ENCODE results near the gene PARP14. TPM values are rescaled to one million over a fixed set of nuclear protein-coding genes. Genes with fewer than 3 reads are reported as not detected.
A peak's percentile ranks its signal among the peaks of the same experiment; 100 is the strongest.
"Not testable (repeated sequence)": the region's sequence is repeated elsewhere in the genome, so short reads cannot be mapped to it uniquely, and the experiment has no call there.

PARP14 gene
- total and polyA plus RNA-seq, 10 of the 15 experiments (the other 5 are each of a cell fraction or from before 2014, with no cell fraction given), result 21.6 to 189 (median 92.7) TPM

DNA sequence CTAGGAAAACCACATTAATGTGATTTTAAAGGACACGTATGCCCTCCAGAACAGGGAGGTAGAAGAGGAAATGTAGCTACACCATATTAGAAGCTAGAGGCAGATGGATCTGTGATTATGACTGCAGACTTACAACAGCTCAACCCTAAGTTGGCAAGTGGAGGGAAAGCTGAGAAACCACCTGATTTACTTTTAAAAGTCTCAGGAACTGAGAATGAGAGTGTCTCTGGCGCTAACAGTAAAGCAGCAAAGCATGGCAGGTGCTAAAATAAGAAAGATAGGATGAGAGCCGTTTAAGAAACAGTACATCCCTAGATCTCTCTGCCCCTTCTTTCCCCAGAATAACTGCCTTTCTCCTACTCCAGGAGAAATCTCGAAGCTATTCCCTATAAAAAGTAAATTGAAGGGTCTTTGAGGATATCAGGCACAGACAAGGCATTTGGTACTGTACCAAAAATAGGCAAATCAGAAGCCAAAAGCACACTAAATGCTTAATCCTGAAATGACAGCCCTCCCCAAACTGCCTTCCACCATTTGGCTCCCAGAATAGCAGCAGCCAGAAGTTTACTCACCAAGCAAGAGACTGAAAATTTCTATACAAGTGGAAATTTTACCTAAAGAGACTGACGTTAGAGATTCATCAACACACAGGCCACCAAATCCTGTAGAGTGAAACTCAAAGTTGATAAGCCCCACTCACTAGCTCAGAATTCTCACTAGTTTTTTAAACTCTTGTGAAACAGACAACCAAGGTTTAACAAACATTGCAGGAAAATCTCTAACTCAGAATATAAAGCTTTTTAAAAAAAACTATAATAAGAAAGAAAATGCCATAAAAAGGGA is 34.3 kb upstream of the PARP14 start (continued):
- TF ChIP-seq ZNF24 (IDR thresholded peaks at IDR 0.05) (no peak), EP300 (IDR thresholded peaks at IDR 0.05; ENCODE audit: borderline replicate concordance in 1 of 2, control insufficient read depth in 1 of 2, low read depth in 2 of 2, low read length in 2 of 2) (no peak; a peak in 1 of 4 replicates), WRNIP1 (IDR thresholded peaks at IDR 0.05; ENCODE audit: borderline replicate concordance, low read depth, low read length) (no peak), IKZF2 (IDR thresholded peaks at IDR 0.05) (peak; percentile 64 to 67; a peak in 3 of 4 replicates), SP1 (IDR thresholded peaks at IDR 0.05; ENCODE audit: low read depth, low read length) (no peak), RFX5 (IDR thresholded peaks at IDR 0.05; ENCODE audit: low read depth, low read length) (no peak), TCF3 (IDR thresholded peaks at IDR 0.05; ENCODE audit: borderline replicate concordance, insufficient read depth, low read depth, low read length) (no peak), ESRRA (IDR thresholded peaks at IDR 0.05; ENCODE audit: low read length) (no peak), NRF1 (conservative IDR thresholded peaks at IDR 0.05; ENCODE audit: low read depth, low read length) (no peak), ZNF274 (IDR thresholded peaks at IDR 0.05; ENCODE audit: insufficient read depth, insufficient read length) (no peak), CBFB (IDR thresholded peaks at IDR 0.05; ENCODE audit: low read depth) (no peak), FOXK2 (IDR thresholded peaks at IDR 0.05) (no peak), YBX1 (IDR thresholded peaks at IDR 0.05) (no peak), NBN (IDR thresholded peaks at IDR 0.05) (no peak), ZSCAN29 (IDR thresholded peaks at IDR 0.05) (no peak)
- TF ChIP-seq, protein P1, sequence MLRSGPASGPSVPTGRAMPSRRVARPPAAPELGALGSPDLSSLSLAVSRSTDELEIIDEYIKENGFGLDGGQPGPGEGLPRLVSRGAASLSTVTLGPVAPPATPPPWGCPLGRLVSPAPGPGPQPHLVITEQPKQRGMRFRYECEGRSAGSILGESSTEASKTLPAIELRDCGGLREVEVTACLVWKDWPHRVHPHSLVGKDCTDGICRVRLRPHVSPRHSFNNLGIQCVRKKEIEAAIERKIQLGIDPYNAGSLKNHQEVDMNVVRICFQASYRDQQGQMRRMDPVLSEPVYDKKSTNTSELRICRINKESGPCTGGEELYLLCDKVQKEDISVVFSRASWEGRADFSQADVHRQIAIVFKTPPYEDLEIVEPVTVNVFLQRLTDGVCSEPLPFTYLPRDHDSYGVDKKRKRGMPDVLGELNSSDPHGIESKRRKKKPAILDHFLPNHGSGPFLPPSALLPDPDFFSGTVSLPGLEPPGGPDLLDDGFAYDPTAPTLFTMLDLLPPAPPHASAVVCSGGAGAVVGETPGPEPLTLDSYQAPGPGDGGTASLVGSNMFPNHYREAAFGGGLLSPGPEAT (IDR thresholded peaks at IDR 0.05; ENCODE audit: low read depth), result peak; percentile 44; the same call in 1 of the 2 replicates
- TF ChIP-seq, protein P2, sequence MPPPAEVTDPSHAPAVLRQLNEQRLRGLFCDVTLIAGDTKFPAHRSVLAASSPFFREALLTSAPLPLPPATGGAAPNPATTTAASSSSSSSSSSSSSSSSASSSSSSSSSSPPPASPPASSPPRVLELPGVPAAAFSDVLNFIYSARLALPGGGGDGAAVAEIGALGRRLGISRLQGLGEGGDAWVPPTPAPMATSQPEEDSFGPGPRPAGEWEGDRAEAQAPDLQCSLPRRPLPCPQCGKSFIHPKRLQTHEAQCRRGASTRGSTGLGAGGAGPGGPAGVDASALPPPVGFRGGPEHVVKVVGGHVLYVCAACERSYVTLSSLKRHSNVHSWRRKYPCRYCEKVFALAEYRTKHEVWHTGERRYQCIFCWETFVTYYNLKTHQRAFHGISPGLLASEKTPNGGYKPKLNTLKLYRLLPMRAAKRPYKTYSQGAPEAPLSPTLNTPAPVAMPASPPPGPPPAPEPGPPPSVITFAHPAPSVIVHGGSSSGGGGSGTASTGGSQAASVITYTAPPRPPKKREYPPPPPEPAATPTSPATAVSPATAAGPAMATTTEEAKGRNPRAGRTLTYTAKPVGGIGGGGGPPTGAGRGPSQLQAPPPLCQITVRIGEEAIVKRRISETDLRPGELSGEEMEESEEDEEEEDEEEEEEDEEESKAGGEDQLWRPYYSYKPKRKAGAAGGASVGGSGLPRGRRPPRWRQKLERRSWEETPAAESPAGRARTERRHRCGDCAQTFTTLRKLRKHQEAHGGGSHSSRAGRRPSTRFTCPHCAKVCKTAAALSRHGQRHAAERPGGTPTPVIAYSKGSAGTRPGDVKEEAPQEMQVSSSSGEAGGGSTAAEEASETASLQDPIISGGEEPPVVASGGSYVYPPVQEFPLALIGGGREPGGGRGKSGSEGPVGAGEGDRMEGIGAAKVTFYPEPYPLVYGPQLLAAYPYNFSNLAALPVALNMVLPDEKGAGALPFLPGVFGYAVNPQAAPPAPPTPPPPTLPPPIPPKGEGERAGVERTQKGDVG (CRISPR knock-in tag; IDR thresholded peaks at IDR 0.05), result no peak

DNA sequence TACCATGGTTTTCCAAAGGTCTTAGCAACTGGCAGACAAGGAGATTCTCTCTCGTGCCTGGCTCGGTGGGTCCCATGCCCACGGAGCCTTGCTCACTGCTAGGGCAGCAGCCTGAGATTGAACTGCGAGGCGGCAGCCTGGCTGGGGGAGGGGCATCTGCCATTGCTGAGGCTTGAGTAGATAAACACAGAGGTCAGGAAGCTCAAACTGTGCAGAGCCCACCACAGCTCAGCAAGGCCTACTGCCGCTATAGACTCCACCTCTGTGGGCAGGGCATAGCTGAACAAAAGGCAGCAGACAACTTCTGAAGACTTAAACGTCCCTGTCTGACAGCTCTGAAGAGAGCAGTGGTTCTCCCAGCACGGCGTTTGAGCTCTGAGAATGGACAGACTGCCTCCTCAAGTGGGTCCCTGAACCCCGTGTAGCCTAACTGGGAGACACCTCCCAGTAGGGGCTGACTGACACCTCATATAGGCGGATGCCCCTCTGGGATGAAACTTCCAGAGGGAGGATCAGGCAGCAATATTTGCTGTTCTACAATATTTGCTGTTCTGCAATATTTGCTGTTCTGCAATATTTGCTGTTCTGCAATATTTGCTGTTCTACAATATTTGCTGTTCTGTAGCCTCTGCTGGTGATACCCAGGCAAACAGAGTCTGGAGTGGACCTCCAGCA is 29.3 kb upstream of the PARP14 start:
- H3K4me3 ChIP-seq; H3K27ac ChIP-seq (ENCODE audit: control insufficient read depth, insufficient read depth); FAIRE-seq; BruUV-seq (replicated peaks); H3K9me3 ChIP-seq (replicated peaks; ENCODE audit: control insufficient read depth, insufficient read depth, low read length); H4K20me1 ChIP-seq (ENCODE audit: control insufficient read depth, insufficient read depth); H3K79me2 ChIP-seq (ENCODE audit: control insufficient read depth, insufficient read depth, low read length); H2AFZ ChIP-seq (ENCODE audit: control insufficient read depth, low read depth, low read length); H3K9ac ChIP-seq (ENCODE audit: control insufficient read depth, insufficient read depth, low read length); H3K36me3 ChIP-seq (ENCODE audit: control insufficient read depth in 2 of 2, insufficient read depth in 2 of 2, low read length in 1 of 2); DNase-seq (ENCODE audit: low read depth, low spot score); in situ Hi-C loops (cut with MboI); H3K27me3 ChIP-seq (replicated peaks in 1 of 2; ENCODE audit: control insufficient read depth in 2 of 2, insufficient read depth in 2 of 2, low read length in 1 of 2); ATAC-seq; H3K4me2 ChIP-seq (ENCODE audit: control insufficient read depth, insufficient read depth); intact Hi-C loops (cut with micrococcal nuclease; ENCODE audit: unreplicated experiment); H3K4me1 ChIP-seq (ENCODE audit: control insufficient read depth, insufficient read depth, low read length); POLR2A ChIA-PET: not testable (repeated sequence)
- ChIA-PET CTCF (interaction anchor here (0.6 to 1.5 kb wide), 2 partner anchors 9 to 18 kb away, joined by 3 read pairs; no protein-coding TSS in a partner anchor), RAD21 (ENCODE audit: unreplicated experiment) (interaction anchor here (1.1 kb wide), 1 partner anchor 259 kb away, joined by 3 read pairs; no protein-coding TSS in a partner anchor), SMC1A (ENCODE audit: uncharacterized antibody, unreplicated experiment) (interaction anchor here (0.9 to 1.8 kb wide), 3 partner anchors 15 to 31 kb away, joined by 3 to 4 read pairs (median 4); no protein-coding TSS in a partner anchor)
- 80% methylated on average over 11 of the region's 11 CpGs for WGBS (ENCODE audit: insufficient coverage, insufficient replicate concordance, low lambda C conversion rate, missing lambda C conversion rate)

All from GM12878 (cell line).